ENCODE data around the gene BRINP3.
A peak's percentile ranks its signal among the peaks of the same experiment; 100 is the strongest.

BRINP3 gene

GRCh38 chr1:190320952-190321351, 156.7 kb downstream of the BRINP3 start:
- peak; percentile 30 for DNase-seq

DNA sequence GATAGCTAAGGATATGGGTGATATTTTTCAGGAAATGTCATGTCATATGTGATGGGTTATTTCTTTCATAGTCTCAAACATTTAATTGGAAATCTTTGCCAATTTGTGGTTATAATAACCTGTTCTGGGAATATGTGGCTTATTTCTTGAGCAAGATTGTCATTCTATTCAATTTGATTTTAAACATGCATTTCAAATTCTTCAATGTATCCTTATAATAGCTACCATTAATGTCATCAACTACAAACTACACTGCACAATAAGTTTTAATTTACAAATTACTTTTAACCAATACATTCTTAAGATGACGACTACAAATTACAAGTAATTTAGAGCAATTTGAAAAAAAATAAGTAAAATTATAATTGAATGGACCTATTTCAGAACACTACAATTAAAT, 164.9 kb downstream of the BRINP3 start:
- no peak for DNase-seq

GRCh38 chr1:190303501-190303900, 174.2 kb downstream of the BRINP3 start:
- DNase-seq = no peak

DNA sequence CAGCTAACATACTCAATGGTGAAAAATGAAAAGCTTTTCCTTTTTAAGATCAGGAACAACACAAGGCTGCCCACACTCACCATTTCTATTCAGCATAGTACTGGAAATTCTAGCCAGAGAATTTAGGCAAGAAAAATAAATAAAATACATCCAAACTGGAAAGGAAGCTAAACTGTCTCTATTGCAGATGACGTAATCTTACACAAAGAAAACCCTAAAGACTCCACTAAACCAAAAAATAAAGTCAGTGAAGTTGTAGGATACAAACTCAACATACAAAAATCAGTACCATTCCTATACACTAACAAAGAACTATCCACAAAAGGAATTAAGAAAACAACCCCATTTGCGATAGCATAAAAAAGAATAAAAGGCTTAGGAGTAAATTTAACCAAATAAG, 181.2 kb downstream of the BRINP3 start:
- DNase-seq = no peak

GRCh38 chr1:190289897-190290296, 187.8 kb downstream of the BRINP3 start:
- DNase-seq = no peak

GRCh38 chr1:190286111-190286510, 191.6 kb downstream of the BRINP3 start:
- DNase-seq = no peak

GRCh38 chr1:190277107-190277506, 200.6 kb downstream of the BRINP3 start:
- DNase-seq = no peak

GRCh38 chr1:190274721-190275120, 202.9 kb downstream of the BRINP3 start:
- no peak for DNase-seq

GRCh38 chr1:190273161-190273560, 204.5 kb downstream of the BRINP3 start:
- DNase-seq = no peak

- no peak for DNase-seq
These were observed 215.1 kb downstream of the BRINP3 start for GRCh38 chr1:190262538-190262937.

DNA sequence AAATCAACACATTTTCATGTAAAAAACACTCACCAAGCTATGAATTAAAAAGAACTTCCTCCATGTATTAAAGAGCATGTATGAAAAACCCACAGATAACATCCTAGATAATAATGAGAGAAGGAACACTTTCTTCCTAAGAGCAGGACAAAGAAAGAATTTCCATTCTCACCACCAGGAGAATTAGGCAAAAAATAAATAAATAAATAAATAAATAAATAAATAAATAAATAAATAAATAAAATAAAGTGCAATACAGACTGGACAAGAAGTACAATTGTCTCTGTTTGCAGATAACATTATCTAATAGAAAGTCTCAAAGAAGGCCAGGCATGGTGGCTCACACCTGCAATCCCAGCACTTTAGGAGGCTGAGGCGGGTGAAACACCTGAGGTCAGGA, 218.2 kb downstream of the BRINP3 start:
- no peak for DNase-seq

DNA sequence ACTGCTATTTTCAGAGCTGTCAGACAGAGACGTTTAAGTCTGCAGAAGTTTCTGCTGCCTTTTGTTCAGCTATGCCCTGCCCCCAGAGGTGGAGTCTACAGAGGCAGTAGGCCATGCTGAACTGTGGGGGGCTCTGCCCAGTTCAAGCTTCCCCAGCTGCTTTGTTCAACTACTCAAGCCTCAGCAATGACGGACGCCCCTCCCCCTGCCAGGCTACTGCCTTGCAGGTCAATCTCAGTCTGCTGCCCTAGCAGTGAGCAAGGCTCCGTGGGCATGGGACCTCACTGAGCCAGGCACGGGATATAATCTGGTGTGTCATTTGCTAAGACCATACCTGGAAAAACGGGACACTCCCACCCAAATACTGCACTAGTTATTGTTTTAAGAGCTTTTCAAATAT, 219.7 kb downstream of the BRINP3 start:
- no peak for DNase-seq

DNA sequence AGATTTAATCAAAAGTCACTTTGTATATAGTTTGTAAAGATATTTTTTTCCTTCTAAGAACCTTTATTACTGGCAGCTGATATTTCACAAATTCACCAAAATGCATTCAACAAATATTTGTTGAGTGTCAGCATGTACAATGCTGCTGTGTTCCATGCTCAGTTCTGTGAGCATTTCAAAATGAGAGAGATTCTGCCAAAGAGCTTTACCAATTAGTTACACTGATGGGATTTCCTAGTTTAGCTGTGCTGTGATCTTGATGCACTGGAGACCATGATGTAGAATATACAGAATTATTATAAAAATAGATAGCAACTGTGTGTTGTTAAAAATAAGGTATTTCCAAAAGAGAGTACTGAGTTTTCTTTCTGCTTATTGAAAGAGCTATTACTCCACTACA, 225.6 kb downstream of the BRINP3 start:
- DNase-seq = no peak

GRCh38 chr1:190250368-190250767, 227.3 kb downstream of the BRINP3 start:
- DNase-seq = no peak

DNA sequence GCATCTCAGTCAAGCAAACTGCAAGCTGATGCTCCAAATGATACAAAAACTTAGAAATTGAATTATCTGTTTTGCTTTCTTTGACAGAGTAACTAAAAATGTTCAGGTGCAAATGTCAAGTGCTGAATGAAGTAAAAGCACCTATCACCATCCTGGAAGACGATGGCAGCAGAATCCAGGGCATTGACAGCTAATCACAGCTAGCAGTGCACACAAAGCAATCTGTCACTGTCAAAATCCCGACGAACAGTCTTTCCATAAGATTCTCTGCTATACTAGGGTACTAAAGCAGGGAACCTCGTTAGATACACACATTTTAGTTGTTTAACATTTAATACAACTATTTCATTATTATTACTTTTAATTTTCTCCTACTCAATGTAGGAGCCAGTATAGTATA, 233.3 kb downstream of the BRINP3 start:
- DNase-seq = no peak

- DNase-seq = no peak
These were observed 234.6 kb downstream of the BRINP3 start for GRCh38 chr1:190243056-190243455.

- no peak for DNase-seq
These were observed 251.7 kb downstream of the BRINP3 start for GRCh38 chr1:190226006-190226405.

DNA sequence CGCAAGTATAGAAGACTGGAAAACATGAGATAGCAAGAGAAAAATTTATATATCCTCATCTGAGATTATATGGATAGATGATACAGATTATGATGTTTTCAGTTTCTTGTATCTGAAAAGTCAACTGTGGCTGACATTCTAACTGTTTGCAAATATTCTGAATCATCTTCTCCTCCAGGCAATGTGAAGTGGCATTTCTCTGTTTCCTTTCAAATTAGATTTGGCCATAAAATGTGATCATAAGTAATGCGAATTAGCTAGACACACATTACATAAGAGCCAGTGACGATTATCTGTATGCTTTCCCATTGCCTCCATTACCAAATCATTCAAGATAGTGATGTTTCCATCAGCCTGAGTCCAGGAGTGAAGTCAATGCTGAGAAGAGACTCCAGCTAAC, 265.2 kb downstream of the BRINP3 start:
- DNase-seq = no peak

GRCh38 chr1:190207733-190208132, 269.9 kb downstream of the BRINP3 start:
- DNase-seq = no peak

DNA sequence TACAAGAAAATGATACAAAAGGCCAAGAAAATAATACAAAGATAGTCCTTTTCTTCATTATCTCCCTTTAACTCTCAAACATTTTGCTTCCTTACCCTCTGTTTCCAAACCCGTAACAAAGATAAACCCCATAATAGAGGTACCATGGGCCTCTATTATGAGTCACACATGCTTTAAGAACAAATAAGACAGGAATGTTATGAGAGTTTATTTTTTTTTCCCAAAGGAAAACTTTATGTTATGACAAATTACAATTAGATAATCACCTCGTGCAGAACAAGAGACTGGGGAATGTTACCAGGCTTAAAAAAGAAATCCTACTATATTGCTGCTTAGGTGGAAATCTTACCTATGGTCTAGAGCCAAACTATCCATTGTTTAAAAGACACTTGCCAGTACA, 272.0 kb downstream of the BRINP3 start:
- DNase-seq = peak; percentile 69

DNA sequence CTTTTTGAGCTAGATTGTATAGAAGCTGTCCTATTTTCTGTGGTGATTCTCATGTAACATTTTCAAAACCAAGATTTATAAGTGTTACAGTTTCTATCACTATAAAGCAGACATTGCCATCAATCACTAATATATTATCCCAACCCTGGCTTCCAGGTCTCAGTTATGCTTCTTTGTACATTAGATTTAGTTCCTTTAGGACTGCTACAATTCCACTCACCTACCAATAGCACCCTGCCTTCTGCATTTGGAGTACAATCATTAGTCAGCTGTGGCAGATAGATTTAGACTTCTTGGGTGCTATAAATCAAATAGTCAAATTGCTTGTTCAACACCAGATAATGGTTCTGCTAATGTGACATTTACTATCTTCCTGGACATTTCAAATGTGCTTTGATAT, 281.6 kb downstream of the BRINP3 start:
- no peak for DNase-seq

DNA sequence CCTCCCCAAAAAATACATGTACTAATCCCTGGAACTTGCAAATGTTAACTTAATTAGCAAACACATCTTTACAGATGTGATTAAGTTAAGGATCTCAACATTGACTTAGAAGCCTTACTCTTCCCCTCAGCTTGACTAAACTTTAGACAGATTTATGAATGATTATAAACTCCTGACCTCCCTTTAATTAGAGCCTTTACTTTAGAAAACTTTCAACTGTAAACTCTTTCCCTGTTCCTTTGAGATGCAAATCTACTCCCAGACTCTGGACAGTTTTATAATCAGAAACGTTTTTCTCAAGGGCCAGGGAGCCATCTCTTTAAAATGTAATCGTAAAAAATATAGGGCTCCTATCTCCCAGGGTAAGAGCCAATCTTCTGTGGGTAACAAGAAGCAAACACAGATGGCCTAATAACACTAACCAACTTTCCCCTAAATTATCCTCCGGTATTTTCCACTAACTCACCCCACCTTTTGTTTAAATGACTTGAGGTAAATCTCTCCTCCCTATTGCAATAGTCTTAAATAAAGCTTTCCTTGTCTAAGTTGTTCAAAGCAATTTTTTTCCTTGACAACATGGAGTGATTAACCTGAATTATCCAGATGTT, 284.1 kb downstream of the BRINP3 start:
- no peak for DNase-seq

- no peak for DNase-seq
These were observed 285.0 kb downstream of the BRINP3 start for GRCh38 chr1:190192627-190193026.

DNA sequence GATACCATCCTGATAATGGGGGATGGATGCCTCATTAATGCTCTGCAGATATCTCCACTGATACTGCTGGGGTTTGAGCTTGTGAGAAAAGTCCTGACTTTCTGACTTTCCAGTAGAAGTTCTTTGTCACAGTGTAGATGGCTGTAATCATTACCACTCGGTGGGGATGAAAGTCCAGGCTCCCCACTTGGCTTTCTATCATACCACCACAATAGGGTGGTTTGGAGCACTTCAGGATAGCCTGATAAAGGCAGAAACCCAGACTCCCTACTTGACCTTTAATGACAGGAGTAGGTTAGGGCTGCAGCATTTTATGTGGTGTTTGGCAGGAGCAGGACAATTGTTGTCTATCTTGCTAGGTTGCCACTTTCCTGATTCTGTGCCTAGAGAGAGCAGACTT, 294.1 kb downstream of the BRINP3 start:
- no peak for DNase-seq

DNA sequence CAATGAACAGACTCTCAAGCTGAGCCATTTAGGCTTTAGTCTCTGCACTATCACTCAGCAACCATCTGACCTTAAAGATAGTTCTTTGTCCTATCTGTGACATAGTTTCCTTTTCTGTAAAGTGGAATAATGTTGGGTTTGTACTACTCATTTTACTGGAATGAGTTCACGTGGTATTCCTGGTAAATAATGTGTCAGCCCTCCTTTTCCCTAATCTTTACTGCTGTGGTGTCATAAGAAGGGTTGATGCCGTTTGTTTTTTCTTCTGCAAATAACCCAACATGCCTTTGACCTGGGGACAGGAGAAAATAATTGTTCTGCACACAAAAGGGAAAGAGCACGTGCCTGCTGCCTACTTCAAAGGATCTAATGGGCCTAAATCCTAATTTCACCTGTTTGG, 297.8 kb downstream of the BRINP3 start:
- peak; percentile 60 for DNase-seq
